Measurements from ENCODE around the gene CYP26B1.

CYP26B1 gene

DNA sequence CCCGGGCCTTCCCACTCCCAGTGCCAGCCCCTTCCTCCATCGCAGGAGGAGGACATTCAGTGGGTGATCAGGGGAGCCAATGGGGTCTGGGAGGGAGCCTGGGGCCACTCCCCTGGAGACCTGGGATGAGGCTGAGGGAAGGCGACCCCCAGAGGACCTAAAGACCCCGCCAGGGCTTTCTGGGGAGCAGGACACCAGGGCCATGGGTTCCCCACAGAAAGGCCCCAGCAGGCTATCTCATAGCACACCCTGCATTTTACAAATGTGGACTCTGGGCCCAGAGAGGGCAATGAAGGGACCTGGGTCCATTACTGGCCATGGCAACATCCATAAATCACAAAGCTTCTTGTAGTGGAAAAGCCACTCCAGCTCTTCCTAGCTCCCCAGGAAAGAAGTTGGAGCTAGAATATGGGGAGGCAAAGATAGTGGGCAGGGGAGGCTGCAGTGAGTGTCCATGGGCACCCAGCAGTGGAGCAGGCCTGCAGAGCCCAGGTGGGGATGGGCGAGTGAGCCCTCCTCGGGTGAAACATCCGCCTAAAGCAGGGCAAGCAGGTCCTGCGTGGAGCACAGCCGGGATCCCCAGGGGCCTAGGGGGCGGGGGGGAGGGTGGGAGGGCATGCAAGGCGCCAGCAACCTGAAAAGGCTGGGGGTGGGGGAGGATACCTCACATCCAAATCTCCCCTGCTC, 13.8 kb downstream of the CYP26B1 start:
- no peaks in the 10 kb centered on the region for H3K79me2 ChIP-seq (ENCODE audit: insufficient read depth, low read length)
- no peaks in the 10 kb centered on the region for H3K9me3 ChIP-seq (ENCODE audit: insufficient read depth, low read length, severe bottlenecking)
- H3K36me3 ChIP-seq (ENCODE audit: insufficient read depth, low read length) = no peaks in the 10 kb centered on the region
- no peak overlapping the region for H3K4me2 ChIP-seq (ENCODE audit: insufficient read depth, low read length)
- no peaks in the 10 kb centered on the region for H3K4me1 ChIP-seq (ENCODE audit: insufficient read depth, low read length)
- no peak overlapping the region for H3K27ac ChIP-seq (ENCODE audit: low read length)
- ATAC-seq (ENCODE audit: insufficient read depth, low read depth) (no peak), DNase-seq (no peak)
- no peaks in the 10 kb centered on the region for H4K20me1 ChIP-seq (ENCODE audit: insufficient read depth, low read length)
- TF ChIP-seq EZH2 (IDR thresholded peaks at IDR 0.05; ENCODE audit: borderline replicate concordance, low read depth, low read length, severe bottlenecking) = no peak
- TF ChIP-seq, protein P1, sequence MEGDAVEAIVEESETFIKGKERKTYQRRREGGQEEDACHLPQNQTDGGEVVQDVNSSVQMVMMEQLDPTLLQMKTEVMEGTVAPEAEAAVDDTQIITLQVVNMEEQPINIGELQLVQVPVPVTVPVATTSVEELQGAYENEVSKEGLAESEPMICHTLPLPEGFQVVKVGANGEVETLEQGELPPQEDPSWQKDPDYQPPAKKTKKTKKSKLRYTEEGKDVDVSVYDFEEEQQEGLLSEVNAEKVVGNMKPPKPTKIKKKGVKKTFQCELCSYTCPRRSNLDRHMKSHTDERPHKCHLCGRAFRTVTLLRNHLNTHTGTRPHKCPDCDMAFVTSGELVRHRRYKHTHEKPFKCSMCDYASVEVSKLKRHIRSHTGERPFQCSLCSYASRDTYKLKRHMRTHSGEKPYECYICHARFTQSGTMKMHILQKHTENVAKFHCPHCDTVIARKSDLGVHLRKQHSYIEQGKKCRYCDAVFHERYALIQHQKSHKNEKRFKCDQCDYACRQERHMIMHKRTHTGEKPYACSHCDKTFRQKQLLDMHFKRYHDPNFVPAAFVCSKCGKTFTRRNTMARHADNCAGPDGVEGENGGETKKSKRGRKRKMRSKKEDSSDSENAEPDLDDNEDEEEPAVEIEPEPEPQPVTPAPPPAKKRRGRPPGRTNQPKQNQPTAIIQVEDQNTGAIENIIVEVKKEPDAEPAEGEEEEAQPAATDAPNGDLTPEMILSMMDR (IDR thresholded peaks at IDR 0.05; ENCODE audit: borderline replicate concordance, extremely low read depth, low read length, poor library complexity, severe bottlenecking) = no peak
- H3K4me3 ChIP-seq (ENCODE audit: low read depth in 1 of 2, low read length in 2 of 2) = no peak overlapping the region
- H3K9ac ChIP-seq (ENCODE audit: low read depth, low read length) = no peak overlapping the region
- H3K27me3 ChIP-seq (ENCODE audit: insufficient read depth, low read length, poor library complexity) = no peaks in the 10 kb centered on the region
- no peak overlapping the region for H2AFZ ChIP-seq (ENCODE audit: low read depth, low read length)

DNA sequence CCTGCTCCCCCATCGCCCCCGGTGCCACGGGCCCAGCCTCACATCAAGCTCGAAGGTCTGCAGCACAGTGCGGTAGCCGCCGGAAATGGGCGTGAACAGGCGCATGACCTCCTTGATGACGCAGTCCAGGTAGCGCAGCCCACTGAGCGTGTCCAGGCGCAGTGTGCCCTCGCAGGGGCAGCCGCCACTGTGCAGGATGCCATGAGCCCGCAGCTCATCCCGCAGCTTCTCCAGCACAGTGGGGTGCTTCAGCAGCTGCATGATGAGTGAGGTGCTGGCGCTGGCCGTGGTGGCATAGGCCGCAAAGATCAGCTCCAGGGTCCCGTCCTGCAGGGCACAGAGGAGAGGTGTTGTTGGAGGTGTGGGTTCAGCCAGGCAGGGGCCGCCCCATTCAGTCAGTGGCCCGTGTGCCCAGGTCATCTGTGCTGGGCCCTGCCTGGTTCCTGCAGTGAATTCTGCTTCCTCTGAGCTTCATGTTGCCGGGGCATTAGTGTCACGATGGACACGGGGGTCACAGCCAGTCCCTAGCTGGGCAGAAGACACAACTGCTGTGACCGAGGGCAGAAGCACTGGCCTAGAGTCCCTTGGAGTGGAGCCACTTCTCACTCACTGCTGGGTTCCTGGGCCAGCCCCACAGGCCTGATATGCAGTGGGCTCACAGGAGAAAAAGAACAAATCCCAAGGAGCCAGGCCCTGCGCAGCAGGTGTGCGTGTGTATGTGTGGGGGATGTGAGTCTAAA, 14.5 kb downstream of the CYP26B1 start:
- Histone ChIP-seq H3K79me2 (ENCODE audit: insufficient read depth, low read length) (no peaks in the 10 kb centered on the region), H3K27me3 (ENCODE audit: insufficient read depth, low read length, poor library complexity) (no peaks in the 10 kb centered on the region), H2AFZ (ENCODE audit: low read depth, low read length) (no peak overlapping the region), H3K9ac (ENCODE audit: low read depth, low read length) (no peak overlapping the region), H3K4me2 (ENCODE audit: insufficient read depth, low read length) (no peak overlapping the region), H3K36me3 (ENCODE audit: insufficient read depth, low read length) (no peaks in the 10 kb centered on the region), H3K4me3 (ENCODE audit: low read depth in 1 of 2, low read length in 2 of 2) (no peak overlapping the region), H3K9me3 (ENCODE audit: insufficient read depth, low read length, severe bottlenecking) (no peaks in the 10 kb centered on the region), H3K4me1 (ENCODE audit: insufficient read depth, low read length) (no peaks in the 10 kb centered on the region), H4K20me1 (ENCODE audit: insufficient read depth, low read length) (no peaks in the 10 kb centered on the region), H3K27ac (ENCODE audit: low read length) (no peak overlapping the region)
- TF ChIP-seq, protein P1 (IDR thresholded peaks at IDR 0.05; ENCODE audit: borderline replicate concordance, extremely low read depth, low read length, poor library complexity, severe bottlenecking) = no peak
- ATAC-seq (ENCODE audit: insufficient read depth, low read depth) (no peak), DNase-seq (no peak)

DNA sequence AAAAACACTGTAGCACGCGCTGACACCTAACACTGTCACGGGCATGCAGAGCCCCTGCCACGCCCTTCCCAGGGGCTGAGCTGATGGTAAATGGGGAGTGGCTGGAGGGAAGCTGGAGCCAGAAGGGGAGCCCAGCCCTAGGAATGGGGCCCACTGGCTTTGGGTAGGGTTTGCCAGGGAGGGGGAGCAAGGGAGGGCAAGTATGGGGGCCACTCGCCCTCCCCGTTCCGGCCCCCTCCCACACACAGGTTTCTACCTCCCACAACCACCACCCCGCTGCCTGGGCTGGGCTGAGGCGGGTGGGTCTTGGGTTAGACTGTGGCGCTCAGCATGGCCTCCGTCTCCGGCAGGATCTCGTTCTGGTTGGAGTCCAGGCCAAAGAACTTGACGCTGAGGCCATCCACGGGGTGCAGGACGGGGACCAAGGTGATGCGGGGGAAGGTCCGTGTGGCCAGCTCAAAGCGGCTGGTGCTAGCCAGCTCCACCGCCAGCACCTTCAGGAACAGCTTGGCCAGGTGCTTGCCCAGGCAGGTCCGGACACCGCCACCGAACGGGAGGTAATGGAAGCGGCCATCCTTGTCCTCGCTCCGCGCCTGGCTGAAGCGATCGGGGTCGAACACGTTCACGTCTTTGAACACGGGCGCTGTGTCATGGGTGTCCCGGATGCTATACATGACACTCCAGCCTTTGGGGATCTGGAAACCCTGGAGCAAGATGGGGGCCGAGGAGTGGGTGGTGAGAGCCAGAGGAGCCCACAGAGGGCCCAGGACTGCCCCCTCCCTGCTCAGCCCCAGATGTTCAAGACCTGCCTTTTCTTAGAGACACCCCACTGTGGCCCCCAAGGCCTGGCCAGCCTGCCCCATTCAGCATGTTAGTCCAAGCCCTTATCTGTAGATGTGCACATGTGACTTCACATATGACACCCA, 15.5 kb downstream of the CYP26B1 start:
- Histone ChIP-seq H3K79me2 (ENCODE audit: insufficient read depth, low read length) (no peaks in the 10 kb centered on the region), H3K4me2 (ENCODE audit: insufficient read depth, low read length) (no peak overlapping the region), H3K9me3 (ENCODE audit: insufficient read depth, low read length, severe bottlenecking) (no peaks in the 10 kb centered on the region), H3K36me3 (ENCODE audit: insufficient read depth, low read length) (no peaks in the 10 kb centered on the region), H3K9ac (ENCODE audit: low read depth, low read length) (no peak overlapping the region), H3K27me3 (ENCODE audit: insufficient read depth, low read length, poor library complexity) (no peaks in the 10 kb centered on the region), H3K4me1 (ENCODE audit: insufficient read depth, low read length) (no peaks in the 10 kb centered on the region), H4K20me1 (ENCODE audit: insufficient read depth, low read length) (no peaks in the 10 kb centered on the region), H3K4me3 (ENCODE audit: low read depth in 1 of 2, low read length in 2 of 2) (no peak overlapping the region), H2AFZ (ENCODE audit: low read depth, low read length) (no peak overlapping the region), H3K27ac (ENCODE audit: low read length) (no peak overlapping the region)
- DNase-seq (no peak), ATAC-seq (ENCODE audit: insufficient read depth, low read depth) (no peak)
- TF ChIP-seq, protein P1 (IDR thresholded peaks at IDR 0.05; ENCODE audit: borderline replicate concordance, extremely low read depth, low read length, poor library complexity, severe bottlenecking) = no peak
- TF ChIP-seq EZH2 (IDR thresholded peaks at IDR 0.05; ENCODE audit: borderline replicate concordance, low read depth, low read length, severe bottlenecking) = no peak

Data from DND-41 (cell line).